Activated CD4-positive, alpha-beta memory T cell treated with anti-CD3 and anti-CD28 coated beads for 36 hours (primary cell): ENCODE results near the gene RETREG1. TPM values are rescaled to one million over a fixed set of nuclear protein-coding genes. Genes with fewer than 3 reads are reported as not detected.
"Not testable (repeated sequence)": the region's sequence is repeated elsewhere in the genome, so short reads cannot be mapped to it uniquely, and the experiment has no call there.

Experiments
- CTCF ChIA-PET: fragments of 350-600 bp; sonication (Branson Sonifier 250); formaldehyde crosslinking; loops from one replicate; lab custom pipeline; 2021; ENCODE audit warnings: antibody characterized with exemption, inconsistent platforms; lab: Charles Lee
- POLR2A ChIA-PET: fragments of 350-600 bp; sonication (Branson Sonifier 250); formaldehyde crosslinking; loops from one replicate; lab custom pipeline; 2021; ENCODE audit warnings: antibody characterized with exemption; lab: Charles Lee
- DNase-seq: peaks from one replicate; pipeline ENCODE4 v3.0.0-alpha.2; 2020
- H3K27ac Mint-ChIP-seq: one replicate; pipeline ENCODE4 v1.8.0; 2021; ENCODE audit warnings: mixed read lengths
- H3K27me3 Mint-ChIP-seq: one replicate; pipeline ENCODE4 v1.8.0; 2021; ENCODE audit warnings: mixed read lengths
- H3K36me3 Mint-ChIP-seq: one replicate; pipeline ENCODE4 v1.8.0; 2021; ENCODE audit warnings: mixed read lengths
- H3K4me1 Mint-ChIP-seq: one replicate; pipeline ENCODE4 v1.8.0; 2021; ENCODE audit warnings: low read depth, mixed read lengths
- H3K4me3 Mint-ChIP-seq: one replicate; pipeline ENCODE4 v1.8.0; 2021; ENCODE audit warnings: mild to moderate bottlenecking, mixed read lengths
- H3K9me3 Mint-ChIP-seq: one replicate; pipeline ENCODE4 v1.8.0; 2021; ENCODE audit warnings: mixed read lengths
- intact Hi-C: fragments of 100-400 bp; cut with micrococcal nuclease; formaldehyde crosslinking; loops from one replicate; pipeline ENCODE4 v1.15.1; 2023
- total RNA-seq, 2 experiments: library from RNA; stranded (reverse); gene quantifications; one replicate each; pipeline ENCODE4 v1.2.3, GENCODE V29; 2021

The RETREG1 gene
- total RNA-seq, 2 experiments from 2014 or later: 8.1 to 10.1 TPM

DNA sequence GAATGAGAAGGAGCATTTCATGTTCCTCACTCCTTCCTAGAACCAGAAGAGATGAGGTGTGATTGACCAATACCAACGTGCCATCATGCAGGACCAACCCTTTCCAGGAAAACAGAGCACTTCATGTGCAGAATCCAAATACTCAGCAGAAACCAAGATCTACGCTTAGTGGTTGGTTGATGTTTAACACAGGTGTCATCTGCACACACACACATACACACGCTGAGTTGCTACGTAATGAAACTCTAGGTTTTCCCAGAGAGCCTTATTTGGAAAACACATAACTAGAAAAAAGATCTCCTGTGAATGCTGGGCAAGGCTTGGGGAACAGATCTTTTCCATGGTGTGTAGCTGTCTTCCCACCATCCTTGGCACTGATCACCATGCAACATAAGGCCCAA is 130.1 kb downstream of the RETREG1 start:
- ChIA-PET POLR2A (no interaction called here), CTCF (interaction anchor here (0.6 to 1.2 kb wide), 2 partner anchors 65 to 261 kb away, joined by 3 read pairs; no protein-coding TSS in a partner anchor)
- no peak overlapping the region for H3K4me3 Mint-ChIP-seq
- no peak for DNase-seq
- H3K36me3 Mint-ChIP-seq: no peaks in the 10 kb centered on the region
- peaks cover 3% of the 10 kb centered on the region for H3K4me1 Mint-ChIP-seq
- intact Hi-C loops: no loop called here
- no peaks in the 10 kb centered on the region for H3K9me3 Mint-ChIP-seq
- H3K27me3 Mint-ChIP-seq: no peaks in the 10 kb centered on the region
- no peak overlapping the region for H3K27ac Mint-ChIP-seq

- CTCF ChIA-PET: interaction anchor here (0.8 kb wide), 1 partner anchor 18 kb away, joined by 3 read pairs; no protein-coding TSS in a partner anchor
- no peak overlapping the region for H3K4me3 Mint-ChIP-seq
- intact Hi-C loops: no loop called here
Observed at GRCh38 chr5:16485656-16486055, 131.1 kb downstream of the RETREG1 start.

GRCh38 chr5:16484081-16484480 is 132.7 kb downstream of the RETREG1 start:
- Mint-ChIP-seq H3K36me3 (peaks cover 2% of the 10 kb centered on the region), H3K27me3 (no peaks in the 10 kb centered on the region), H3K27ac (no peak overlapping the region), H3K4me3 (no peak overlapping the region), H3K9me3 (no peaks in the 10 kb centered on the region), H3K4me1 (no peaks in the 10 kb centered on the region)
- ChIA-PET CTCF (interaction anchor here (1.6 kb wide), 1 partner anchor 28 kb away, joined by 6 read pairs; no protein-coding TSS in a partner anchor), POLR2A (no interaction called here)
- intact Hi-C loops: no loop called here
- DNase-seq: no peak

More at GRCh38 chr5:16485656-16486055, 131.1 kb downstream of the RETREG1 start:
- POLR2A ChIA-PET: no interaction called here
- peaks cover 3% of the 10 kb centered on the region for H3K4me1 Mint-ChIP-seq
- DNase-seq: no peak
- no peaks in the 10 kb centered on the region for H3K27me3 Mint-ChIP-seq
- no peak overlapping the region for H3K27ac Mint-ChIP-seq
- H3K36me3 Mint-ChIP-seq: peaks cover 2% of the 10 kb centered on the region
- H3K9me3 Mint-ChIP-seq: no peaks in the 10 kb centered on the region

DNA sequence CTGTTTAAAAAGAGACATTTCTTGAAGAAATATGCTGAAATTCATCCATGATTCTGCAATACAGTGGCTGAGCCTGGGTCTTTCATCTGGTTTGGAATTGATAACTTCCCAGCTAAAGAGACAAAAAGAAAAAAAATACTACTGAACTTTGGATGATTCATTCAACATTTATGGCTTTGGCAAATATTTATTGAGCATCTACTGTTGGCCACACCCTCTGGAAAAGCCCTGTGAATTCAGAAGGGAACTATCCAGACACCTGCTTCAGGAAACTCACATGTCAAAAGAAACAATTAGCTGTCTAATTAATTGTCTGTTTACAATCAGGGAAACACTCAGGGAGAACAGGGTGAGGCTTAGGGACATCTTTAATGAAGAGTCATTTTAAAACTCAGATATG is 133.4 kb downstream of the RETREG1 start:
- H3K4me3 Mint-ChIP-seq: no peak overlapping the region
- no peaks in the 10 kb centered on the region for H3K9me3 Mint-ChIP-seq
- no peak for DNase-seq
- H3K27ac Mint-ChIP-seq: no peak overlapping the region
- H3K36me3 Mint-ChIP-seq: peaks cover 2% of the 10 kb centered on the region
- H3K27me3 Mint-ChIP-seq: no peaks in the 10 kb centered on the region
- intact Hi-C loops: no loop called here
- CTCF ChIA-PET: interaction anchor here (0.6 to 1.8 kb wide), 3 partner anchors 27 to 706 kb away, joined by 3 to 4 read pairs (median 4); no protein-coding TSS in a partner anchor
- no peaks in the 10 kb centered on the region for H3K4me1 Mint-ChIP-seq
- POLR2A ChIA-PET: no interaction called here

DNA sequence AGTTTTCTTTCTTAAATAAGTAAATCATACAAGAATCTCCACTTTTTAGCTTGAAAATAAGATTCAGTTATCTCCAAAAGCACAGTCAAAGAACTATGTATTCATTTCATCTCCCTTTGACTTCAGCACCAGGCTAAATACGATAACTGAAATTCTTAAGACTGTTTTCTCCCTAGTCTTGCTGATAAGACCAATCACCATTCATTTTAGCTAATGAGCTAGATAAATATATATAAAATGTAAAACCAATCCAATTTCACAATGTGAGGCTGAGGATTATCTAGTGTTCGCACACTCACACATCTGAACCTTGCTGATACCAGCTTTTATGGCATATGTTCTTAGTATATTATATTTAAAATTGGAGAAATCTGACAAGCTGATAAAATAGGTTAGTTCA is 133.9 kb downstream of the RETREG1 start:
- H3K4me3 Mint-ChIP-seq: no peak overlapping the region
- no peak overlapping the region for H3K27ac Mint-ChIP-seq
- intact Hi-C loops: no loop called here
- H3K4me1 Mint-ChIP-seq: no peaks in the 10 kb centered on the region
- peaks cover 2% of the 10 kb centered on the region for H3K36me3 Mint-ChIP-seq
- H3K9me3 Mint-ChIP-seq: no peaks in the 10 kb centered on the region
- no peak for DNase-seq
- no peaks in the 10 kb centered on the region for H3K27me3 Mint-ChIP-seq
- ChIA-PET POLR2A (no interaction called here), CTCF (interaction anchor here (0.6 to 1.8 kb wide), 3 partner anchors 27 to 707 kb away, joined by 3 to 4 read pairs (median 4); no protein-coding TSS in a partner anchor)

GRCh38 chr5:16480821-16481538 is 135.8 kb downstream of the RETREG1 start:
- H3K27ac Mint-ChIP-seq: no peak overlapping the region
- H3K36me3 Mint-ChIP-seq: peaks cover 5% of the 10 kb centered on the region
- DNase-seq: no peak
- H3K27me3 Mint-ChIP-seq: no peaks in the 10 kb centered on the region
- H3K4me1 Mint-ChIP-seq: no peaks in the 10 kb centered on the region
- ChIA-PET CTCF (no interaction called here), POLR2A (no interaction called here)
- H3K9me3 Mint-ChIP-seq: no peaks in the 10 kb centered on the region
- H3K4me3 Mint-ChIP-seq: no peak overlapping the region
- intact Hi-C loops: no loop called here

DNA sequence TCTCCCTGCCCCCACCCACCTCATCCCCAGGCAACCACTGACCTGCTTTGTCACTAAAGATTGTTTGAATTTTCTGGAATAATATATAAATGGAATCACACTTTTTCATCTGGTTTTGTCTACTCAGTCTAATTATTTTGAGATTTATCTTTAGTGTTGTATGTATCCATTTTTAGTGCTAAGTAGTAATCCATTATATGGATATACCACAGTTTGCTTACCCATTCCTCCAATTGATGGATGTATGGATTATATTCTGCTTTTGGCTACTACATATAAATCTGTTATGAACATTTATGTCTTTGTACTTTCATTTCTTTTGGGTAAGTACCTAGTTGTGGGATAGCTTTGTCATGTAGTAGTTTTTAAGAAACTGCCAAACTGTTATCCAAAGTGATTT is 136.7 kb downstream of the RETREG1 start:
- intact Hi-C loops: no loop called here
- Mint-ChIP-seq H3K4me3 (no peak overlapping the region), H3K36me3 (peaks cover 5% of the 10 kb centered on the region), H3K4me1 (no peaks in the 10 kb centered on the region), H3K27me3 (no peaks in the 10 kb centered on the region), H3K9me3 (no peaks in the 10 kb centered on the region), H3K27ac (no peak overlapping the region)
- ChIA-PET CTCF (interaction anchor here (0.7 kb wide), 1 partner anchor 73 kb away, joined by 3 read pairs; no protein-coding TSS in a partner anchor), POLR2A (no interaction called here)
- DNase-seq: no peak

GRCh38 chr5:16477541-16477940 is 139.3 kb downstream of the RETREG1 start:
- Mint-ChIP-seq H3K27ac (no peak overlapping the region), H3K36me3 (peaks cover 10% of the 10 kb centered on the region), H3K9me3 (no peaks in the 10 kb centered on the region), H3K4me1 (no peaks in the 10 kb centered on the region), H3K4me3 (no peak overlapping the region), H3K27me3 (no peaks in the 10 kb centered on the region)
- intact Hi-C loops: no loop called here
- ChIA-PET CTCF (no interaction called here), POLR2A (no interaction called here)
- DNase-seq: no peak

DNA sequence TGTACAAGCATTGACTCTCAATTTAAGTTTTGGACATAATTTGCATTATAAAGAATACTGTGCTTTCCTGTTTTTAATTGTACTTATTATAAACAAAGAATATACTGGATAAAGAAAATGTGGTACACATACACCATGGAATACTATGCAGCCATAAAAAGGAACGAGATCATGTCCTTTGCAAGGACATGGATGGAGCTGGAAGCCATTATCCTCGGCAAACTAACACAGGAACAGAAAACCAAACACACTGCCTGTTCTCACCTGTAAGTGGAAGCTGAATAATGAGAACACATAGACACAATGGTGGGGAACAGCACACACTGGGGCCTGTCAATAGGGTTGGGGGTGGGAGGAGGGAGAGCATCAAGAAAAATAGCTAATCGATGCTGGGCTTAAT is 140.4 kb downstream of the RETREG1 start:
- DNase-seq, H3K27ac Mint-ChIP-seq, H3K4me3 Mint-ChIP-seq, POLR2A ChIA-PET, CTCF ChIA-PET, H3K36me3 Mint-ChIP-seq, H3K4me1 Mint-ChIP-seq, intact Hi-C loops, H3K9me3 Mint-ChIP-seq, H3K27me3 Mint-ChIP-seq: not testable (repeated sequence)

DNA sequence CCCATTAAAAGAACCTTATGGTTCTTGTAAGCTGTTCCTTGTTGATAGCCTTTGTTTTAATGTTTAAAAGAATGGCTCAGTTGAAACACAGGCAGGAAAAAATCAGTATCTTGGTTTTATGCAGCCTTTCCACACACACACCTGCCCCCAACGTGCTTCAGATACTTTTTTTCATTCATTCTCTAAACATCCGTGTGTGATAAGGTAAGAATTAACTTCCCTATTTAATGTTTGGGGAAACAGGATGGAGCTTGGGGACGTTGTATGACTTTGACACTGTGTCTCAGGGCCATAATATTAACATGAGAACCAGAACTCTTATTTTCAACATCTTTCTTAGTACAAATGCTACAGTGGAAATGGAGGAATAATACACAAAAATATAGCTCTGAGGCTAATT is 145.4 kb downstream of the RETREG1 start:
- POLR2A ChIA-PET: no interaction called here
- H3K4me3 Mint-ChIP-seq: no peak overlapping the region

GRCh38 chr5:16467363-16468219 is 149.2 kb downstream of the RETREG1 start:
- no peaks in the 10 kb centered on the region for H3K9me3 Mint-ChIP-seq
- peak overlapping the region; percentile 98 for H3K4me3 Mint-ChIP-seq
- ChIA-PET CTCF (interaction anchor here (0.8 to 5.3 kb wide), 4 partner anchors 11 to 199 kb away, joined by 3 to 38 read pairs (median 3); no protein-coding TSS in a partner anchor), POLR2A (interaction anchor here (0.7 to 1.2 kb wide), 2 partner anchors 9 to 12 kb away, joined by 4 to 8 read pairs; no protein-coding TSS in a partner anchor)
- peak; percentile 24 for DNase-seq
- H3K27me3 Mint-ChIP-seq: no peaks in the 10 kb centered on the region
- peaks cover 57% of the 10 kb centered on the region for H3K4me1 Mint-ChIP-seq
- intact Hi-C loops: loop anchor here (1.0 to 5.0 kb wide), 6 partner anchors 8 to 1885 kb away; partner anchors contain the start of gene OTULINL
- peak overlapping the region; percentile 96 for H3K27ac Mint-ChIP-seq
- H3K36me3 Mint-ChIP-seq: peaks cover 29% of the 10 kb centered on the region

More for the DNA sequence above, 145.4 kb downstream of the RETREG1 start:
- no peak for DNase-seq
- Mint-ChIP-seq H3K36me3 (peaks cover 5% of the 10 kb centered on the region), H3K27me3 (no peaks in the 10 kb centered on the region), H3K4me1 (peaks cover 29% of the 10 kb centered on the region), H3K27ac (no peak overlapping the region), H3K9me3 (no peaks in the 10 kb centered on the region)
- CTCF ChIA-PET: interaction anchor here (3.1 kb wide), 1 partner anchor 15 kb away, joined by 13 read pairs; no protein-coding TSS in a partner anchor
- intact Hi-C loops: no loop called here
